GM18499 (cell line): ENCODE results near the gene PLOD1.
"Not testable (repeated sequence)": the region's sequence is repeated elsewhere in the genome, so short reads cannot be mapped to it uniquely, and the experiment has no call there.

Experiments used
- ATAC-seq: cut with Tn5 transposase; IDR thresholded peaks from one replicate; pipeline ENCODE4 v1.9.1; 2021; ENCODE audit warnings: moderate number of reproducible peaks; ENCODE audit not compliant: insufficient read depth, unreplicated experiment

PLOD1 gene

GRCh38 chr1:11912000-11912399 lies 22.5 kb upstream of the PLOD1 start:
- no peak for ATAC-seq

GRCh38 chr1:11912482-11913216 lies 21.9 kb upstream of the PLOD1 start:
- ATAC-seq, result not testable (repeated sequence)

- no peak for ATAC-seq
These were observed 21.2 kb upstream of the PLOD1 start for GRCh38 chr1:11913291-11913690.

- ATAC-seq, result no peak
These were observed 20.5 kb upstream of the PLOD1 start for GRCh38 chr1:11914024-11914423.

- ATAC-seq, result no peak
These were observed 15.6 kb upstream of the PLOD1 start for GRCh38 chr1:11918799-11919519.

- ATAC-seq, result no peak
These were observed 14.9 kb upstream of the PLOD1 start for GRCh38 chr1:11919621-11920020.

- no peak for ATAC-seq
These were observed 14.1 kb upstream of the PLOD1 start for GRCh38 chr1:11920239-11920903.

GRCh38 chr1:11921022-11921421 lies 13.5 kb upstream of the PLOD1 start:
- no peak for ATAC-seq

- ATAC-seq, result no peak
These were observed 11.3 kb upstream of the PLOD1 start for GRCh38 chr1:11923069-11923826.

GRCh38 chr1:11923827-11924113 lies 10.7 kb upstream of the PLOD1 start:
- ATAC-seq, result no peak

- no peak for ATAC-seq
These were observed 10.0 kb upstream of the PLOD1 start for GRCh38 chr1:11924334-11925195.

GRCh38 chr1:11925196-11925937 lies 9.2 kb upstream of the PLOD1 start:
- not testable (repeated sequence) for ATAC-seq

GRCh38 chr1:11925938-11926292 lies 8.6 kb upstream of the PLOD1 start:
- ATAC-seq, result no peak

- ATAC-seq, result no peak
These were observed 6.5 kb upstream of the PLOD1 start for GRCh38 chr1:11927866-11928592.

- ATAC-seq, result no peak
These were observed 4.7 kb upstream of the PLOD1 start for GRCh38 chr1:11929849-11930248.

- no peak for ATAC-seq
These were observed 3.7 kb upstream of the PLOD1 start for GRCh38 chr1:11930571-11931445.

- no peak for ATAC-seq
These were observed 2.7 kb upstream of the PLOD1 start for GRCh38 chr1:11931845-11932244.

- ATAC-seq, result no peak
These were observed 518 bp downstream of the PLOD1 start for GRCh38 chr1:11935057-11935412.
